ENCODE results near the gene PKP4. TPM values are rescaled to one million over a fixed set of nuclear protein-coding genes. Genes with fewer than 3 reads are reported as not detected.

The PKP4 gene
- total RNA-seq, 1 experiment from 2014 or later: 52.0 TPM

DNA sequence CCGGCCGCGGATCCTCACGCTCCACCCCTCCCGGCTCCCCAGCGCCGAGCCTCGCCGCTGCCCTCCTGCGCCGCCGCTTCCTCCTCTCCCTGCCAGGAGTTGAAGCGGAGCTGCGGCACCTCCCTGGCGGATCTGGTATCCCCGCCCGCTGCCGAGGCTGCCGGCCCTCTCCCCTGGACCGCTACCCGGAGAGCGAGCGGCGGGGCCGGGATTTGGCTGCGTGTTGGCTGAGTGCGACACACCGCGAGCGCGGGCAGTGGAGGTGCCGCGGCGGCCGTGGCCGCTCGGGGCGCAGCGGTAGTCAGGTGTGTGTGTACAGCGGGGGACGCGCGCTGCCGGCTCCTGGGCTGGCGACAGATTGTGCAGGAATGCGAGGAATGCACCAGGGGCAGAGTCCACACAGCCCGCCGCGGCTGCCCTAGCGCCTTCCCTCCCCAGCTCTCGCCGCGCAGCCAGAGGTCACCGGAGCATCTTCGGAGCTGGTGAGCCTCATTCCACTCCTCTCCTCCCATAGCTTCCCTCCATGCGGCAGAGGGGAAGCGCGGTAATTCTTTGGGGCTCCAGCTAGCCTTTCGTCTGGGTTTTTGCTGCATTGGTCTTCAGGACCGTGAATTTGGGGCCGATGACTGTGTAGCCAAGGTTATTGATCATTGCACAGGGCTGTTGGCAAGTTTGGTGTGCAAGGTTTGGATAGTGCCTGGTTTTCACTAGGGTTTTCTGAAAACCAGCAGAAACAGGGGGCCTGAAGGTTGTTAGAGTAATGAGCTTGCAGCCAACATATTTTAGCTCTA lies 1.3 kb downstream of the PKP4 start:
- no peaks in the 10 kb centered on the region for H3K9me3 ChIP-seq (ENCODE audit: control insufficient read depth, low read depth, low read length)
- no peaks in the 10 kb centered on the region for H4K20me1 ChIP-seq (ENCODE audit: control insufficient read depth, insufficient read depth, insufficient read length)
- no peak overlapping the region for H3K56ac ChIP-seq (ENCODE audit: insufficient read length, low read depth, low read length)
- H2BK20ac ChIP-seq (ENCODE audit: low read depth, low read length, poor library complexity, severe bottlenecking): no peak overlapping the region
- H2AK5ac ChIP-seq (ENCODE audit: insufficient read length, low read length): no peak overlapping the region
- peaks cover 4% of the 10 kb centered on the region; the same call in 1 of the 2 replicates for H3K4me1 ChIP-seq (ENCODE audit: insufficient read depth, low read length)
- H2BK120ac ChIP-seq (ENCODE audit: low read depth, low read length, poor library complexity, severe bottlenecking): no peak overlapping the region
- no peaks in the 10 kb centered on the region for H3K79me1 ChIP-seq (ENCODE audit: insufficient read depth, low read depth, low read length, poor library complexity, severe bottlenecking)
- H3K14ac ChIP-seq (ENCODE audit: insufficient read depth, low read length): peak overlapping the region; percentile 85
- H2BK15ac ChIP-seq (ENCODE audit: low read depth, low read length): no peak overlapping the region
- H3K4ac ChIP-seq (ENCODE audit: low read depth, low read length): no peak overlapping the region
- H3K36me3 Mint-ChIP-seq (ENCODE audit: insufficient read depth in 1 of 3, low read depth in 3 of 3): peaks cover 0 to 3% (median 0%) of the 10 kb centered on the region in 3 experiments; a peak in 2 of 7 replicates
- peaks cover 8% of the 10 kb centered on the region for H3K23me2 ChIP-seq (ENCODE audit: insufficient read length, low read depth, low read length, poor library complexity, severe bottlenecking)
- H3K23ac ChIP-seq (ENCODE audit: insufficient read length, low read depth, low read length): no peak overlapping the region
- WGBS (ENCODE audit: extremely low coverage, insufficient read length, low lambda C conversion rate): no CpG with 5 or more reads among the region's 61 CpGs
- no peaks in the 10 kb centered on the region for H3K9me3 Mint-ChIP-seq
- H3K27me3 ChIP-seq (ENCODE audit: insufficient read depth, low read length): no peaks in the 10 kb centered on the region
- H3K27me3 Mint-ChIP-seq (ENCODE audit: low read depth): no peaks in the 10 kb centered on the region; the same call in 1 of the 2 replicates
- H3T11ph ChIP-seq (ENCODE audit: low read length): no peak overlapping the region
- no peak overlapping the region for H2AFZ ChIP-seq (ENCODE audit: low read length)
- no peak overlapping the region for H4K91ac ChIP-seq (ENCODE audit: insufficient read length, low read depth, low read length)
- H3K27ac ChIP-seq (ENCODE audit: insufficient read length, low read depth, low read length): no peak overlapping the region
- peak overlapping the region; percentile 68 for H3K9ac ChIP-seq (ENCODE audit: extremely low read depth, insufficient read length, low read length)
- peaks cover 38 to 47% of the 10 kb centered on the region in 2 experiments for H3K4me1 Mint-ChIP-seq
- DNase-seq: peak; percentile 90
- H3K27ac Mint-ChIP-seq: peak overlapping the region; percentile 94 to 100 (median 97)
- H3K4me2 ChIP-seq (ENCODE audit: insufficient read depth, insufficient read length, low read length): peak overlapping the region; percentile 92
- no peak overlapping the region for H2BK5ac ChIP-seq (ENCODE audit: insufficient read length, low read length)
- peaks cover 18% of the 10 kb centered on the region; the same call in 1 of the 2 replicates for H3K79me2 ChIP-seq (ENCODE audit: insufficient read depth, low read length)
- peak overlapping the region; percentile 84 for H3K18ac ChIP-seq (ENCODE audit: insufficient read length, low read depth, low read length)
- H4K8ac ChIP-seq (replicated peaks; ENCODE audit: insufficient read length, low read depth, low read length): no peak overlapping the region
- H2BK12ac ChIP-seq (ENCODE audit: insufficient read length, low read depth, low read length): no peak overlapping the region
- peak overlapping the region; percentile 96 to 97 for H3K4me3 Mint-ChIP-seq
- no peak overlapping the region for H4K5ac ChIP-seq (ENCODE audit: insufficient read length, low read depth, low read length)
- TF ChIP-seq, protein P1, sequence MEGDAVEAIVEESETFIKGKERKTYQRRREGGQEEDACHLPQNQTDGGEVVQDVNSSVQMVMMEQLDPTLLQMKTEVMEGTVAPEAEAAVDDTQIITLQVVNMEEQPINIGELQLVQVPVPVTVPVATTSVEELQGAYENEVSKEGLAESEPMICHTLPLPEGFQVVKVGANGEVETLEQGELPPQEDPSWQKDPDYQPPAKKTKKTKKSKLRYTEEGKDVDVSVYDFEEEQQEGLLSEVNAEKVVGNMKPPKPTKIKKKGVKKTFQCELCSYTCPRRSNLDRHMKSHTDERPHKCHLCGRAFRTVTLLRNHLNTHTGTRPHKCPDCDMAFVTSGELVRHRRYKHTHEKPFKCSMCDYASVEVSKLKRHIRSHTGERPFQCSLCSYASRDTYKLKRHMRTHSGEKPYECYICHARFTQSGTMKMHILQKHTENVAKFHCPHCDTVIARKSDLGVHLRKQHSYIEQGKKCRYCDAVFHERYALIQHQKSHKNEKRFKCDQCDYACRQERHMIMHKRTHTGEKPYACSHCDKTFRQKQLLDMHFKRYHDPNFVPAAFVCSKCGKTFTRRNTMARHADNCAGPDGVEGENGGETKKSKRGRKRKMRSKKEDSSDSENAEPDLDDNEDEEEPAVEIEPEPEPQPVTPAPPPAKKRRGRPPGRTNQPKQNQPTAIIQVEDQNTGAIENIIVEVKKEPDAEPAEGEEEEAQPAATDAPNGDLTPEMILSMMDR (conservative IDR thresholded peaks at IDR 0.05): peak; percentile 37; the same call in 1 of the 3 replicates
